H1 (cell line): ENCODE measurements around the gene CRACDL.

Experiments used
- CREB1 ChIP-seq: IDR thresholded peaks from 2 replicates; pipeline ENCODE4 v1.6.1; 2012; ENCODE audit warnings: inconsistent platforms
- CTCF ChIP-seq, 3 experiments: IDR thresholded peaks; 1 replicate in 2 of 3; 2 replicates in 1 of 3; pipeline versions ENCODE4 v1.5.1 to v1.6.1; 2011; ENCODE audit warnings: low read length in 3 of 3, mild to moderate bottlenecking in 3 of 3, inconsistent platforms in 2 of 3, low read depth in 1 of 3, moderate library complexity in 1 of 3; ENCODE audit not compliant: insufficient read depth in 1 of 3; ENCODE audit errors: control extremely low read depth in 1 of 3
- EZH2 ChIP-seq: fragments of 200-600 bp; sonication (generic); IDR thresholded peaks from 2 replicates; pipeline ENCODE4 v1.7.1; 2012; ENCODE audit warnings: low read depth, mild to moderate bottlenecking, moderate library complexity, low read length, inconsistent platforms; ENCODE audit not compliant: severe bottlenecking
- KDM1A ChIP-seq: fragments of 200-600, 300-600 bp; sonication (generic); IDR thresholded peaks from 2 replicates; pipeline ENCODE4 v1.7.1; 2016; ENCODE audit warnings: mild to moderate bottlenecking, low read length, borderline replicate concordance
- POLR2A ChIP-seq, 2 experiments: IDR thresholded peaks; 1 replicate in 1 of 2; 2 replicates in 1 of 2; pipeline ENCODE4 v1.6.1; 2011; ENCODE audit warnings: low read depth in 2 of 2, low read length in 2 of 2, mild to moderate bottlenecking in 2 of 2; ENCODE audit errors: control extremely low read depth in 1 of 2
- SIN3A ChIP-seq, 2 experiments: IDR thresholded peaks in 1 of 2; conservative IDR thresholded peaks in 1 of 2; 2 replicates each; pipeline ENCODE4 v1.6.1; 2011 to 2012; ENCODE audit warnings: low read length in 2 of 2, improper control_type of control experiment in 1 of 2, low read depth in 1 of 2, mild to moderate bottlenecking in 1 of 2
- SRF ChIP-seq: IDR thresholded peaks from 2 replicates; pipeline ENCODE4 v1.6.1; 2011; ENCODE audit warnings: mild to moderate bottlenecking, low read depth, low read length, moderate library complexity
- USF2 ChIP-seq: IDR thresholded peaks from 2 replicates; pipeline ENCODE4 v1.6.1; 2011; ENCODE audit warnings: low read length, improper control_type of control experiment
- YY1 ChIP-seq: IDR thresholded peaks from 2 replicates; pipeline ENCODE4 v1.6.1; 2011; ENCODE audit warnings: low read depth, mild to moderate bottlenecking, low read length

- TF ChIP-seq KDM1A (no peak), EZH2 (no peak), CREB1 (no peak), SRF (no peak), POLR2A (IDR thresholded peaks at IDR 0.05; ENCODE audit: control extremely low read depth in 1 of 2, low read depth in 2 of 2, low read length in 2 of 2) (no peak), CTCF (IDR thresholded peaks at IDR 0.05; ENCODE audit: control extremely low read depth in 1 of 3, insufficient read depth in 1 of 3, low read depth in 1 of 3, low read length in 3 of 3) (no peak), USF2 (no peak), YY1 (no peak), SIN3A (conservative IDR thresholded peaks at IDR 0.05 in 1 of 2, IDR thresholded peaks at IDR 0.05 in 1 of 2; ENCODE audit: low read depth in 1 of 2, low read length in 2 of 2) (no peak)
These were observed 139.1 kb downstream of the CRACDL start for GRCh38 chr2:98796775-98797544.
